ENCODE results near the gene PKNOX1.
A peak's percentile ranks its signal among the peaks of the same experiment; 100 is the strongest.

DNA sequence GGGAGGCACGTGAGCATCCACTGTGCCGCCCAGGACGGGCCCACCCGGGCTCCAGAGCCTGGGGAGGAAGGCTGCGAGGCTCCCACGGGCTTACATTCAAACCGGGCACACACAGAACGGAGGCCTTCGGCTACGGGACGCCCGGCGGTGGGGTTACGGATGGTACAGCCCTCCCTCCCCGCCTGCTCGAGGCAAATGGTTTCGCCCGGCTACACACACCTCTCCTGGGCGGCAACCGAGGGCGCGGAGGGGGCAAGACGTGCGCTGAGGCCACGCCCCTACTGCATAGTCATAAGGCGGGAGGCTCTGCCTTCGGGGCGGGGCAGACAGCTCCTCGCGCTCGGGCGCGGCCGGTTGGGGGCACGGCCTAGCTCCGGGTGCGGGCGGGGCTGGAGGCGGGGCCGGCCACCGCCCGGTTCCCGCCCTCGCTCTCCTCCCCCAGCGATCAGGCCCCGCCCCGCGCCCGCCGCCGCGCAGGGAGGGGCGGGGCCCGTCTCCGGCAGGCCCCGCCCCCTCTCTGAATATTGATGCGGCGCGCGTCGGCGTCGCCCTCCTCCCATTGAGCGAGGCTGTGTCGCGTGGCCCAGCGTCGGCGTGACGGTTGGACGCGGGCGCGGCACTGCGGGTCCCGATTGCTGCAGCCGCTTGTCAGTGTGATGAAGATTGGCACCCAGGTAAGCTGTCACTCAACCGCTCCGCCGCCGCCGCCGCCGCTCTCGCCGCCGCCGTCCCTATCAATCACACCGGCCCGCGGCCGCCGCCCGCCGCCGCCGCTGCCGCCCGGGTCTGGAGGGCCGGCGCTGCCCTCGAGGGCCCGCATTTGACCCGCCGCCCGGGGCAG lies at the start of gene PKNOX1:
- TF ChIP-seq, protein P1, sequence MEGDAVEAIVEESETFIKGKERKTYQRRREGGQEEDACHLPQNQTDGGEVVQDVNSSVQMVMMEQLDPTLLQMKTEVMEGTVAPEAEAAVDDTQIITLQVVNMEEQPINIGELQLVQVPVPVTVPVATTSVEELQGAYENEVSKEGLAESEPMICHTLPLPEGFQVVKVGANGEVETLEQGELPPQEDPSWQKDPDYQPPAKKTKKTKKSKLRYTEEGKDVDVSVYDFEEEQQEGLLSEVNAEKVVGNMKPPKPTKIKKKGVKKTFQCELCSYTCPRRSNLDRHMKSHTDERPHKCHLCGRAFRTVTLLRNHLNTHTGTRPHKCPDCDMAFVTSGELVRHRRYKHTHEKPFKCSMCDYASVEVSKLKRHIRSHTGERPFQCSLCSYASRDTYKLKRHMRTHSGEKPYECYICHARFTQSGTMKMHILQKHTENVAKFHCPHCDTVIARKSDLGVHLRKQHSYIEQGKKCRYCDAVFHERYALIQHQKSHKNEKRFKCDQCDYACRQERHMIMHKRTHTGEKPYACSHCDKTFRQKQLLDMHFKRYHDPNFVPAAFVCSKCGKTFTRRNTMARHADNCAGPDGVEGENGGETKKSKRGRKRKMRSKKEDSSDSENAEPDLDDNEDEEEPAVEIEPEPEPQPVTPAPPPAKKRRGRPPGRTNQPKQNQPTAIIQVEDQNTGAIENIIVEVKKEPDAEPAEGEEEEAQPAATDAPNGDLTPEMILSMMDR (IDR thresholded peaks at IDR 0.05) = peak in 4 of 6 experiments; percentile 3 to 59 (median 52)
- peak; percentile 58 to 74 for TF ChIP-seq POLR2A (IDR thresholded peaks at IDR 0.05)

All from Peyer's patch (tissue), 4 donors.